ENCODE measurements around the gene PCYT2.

The PCYT2 gene

DNA sequence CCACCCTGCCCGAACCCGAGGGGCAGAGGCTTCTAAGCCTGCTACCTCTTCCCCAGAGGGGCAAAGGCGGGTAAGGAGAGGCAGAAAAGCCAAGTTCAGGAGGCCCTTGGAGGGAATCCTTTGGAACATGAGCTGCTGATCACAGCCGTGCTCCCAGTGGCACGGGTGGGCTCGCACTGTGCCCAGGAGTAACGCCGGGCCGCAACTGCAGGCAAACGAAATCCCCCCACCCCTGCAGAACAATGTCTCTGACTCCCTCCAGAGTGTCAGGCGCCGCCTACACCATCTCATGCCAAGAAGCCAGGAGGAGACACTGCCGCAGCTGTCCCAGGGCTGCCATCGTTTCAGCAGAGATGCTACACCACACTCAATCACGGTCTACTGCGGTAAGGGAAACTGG, 59.8 kb downstream of the PCYT2 start:
- DNase-seq (ENCODE audit: low spot score): no peak
